ENCODE measurements around the gene YKT6.
"Not testable (repeated sequence)": the region's sequence is repeated elsewhere in the genome, so short reads cannot be mapped to it uniquely, and the experiment has no call there.

The YKT6 gene

GRCh38 chr7:44172803-44173424 lies 27.9 kb upstream of the YKT6 start:
- DNase-seq, result peak; percentile 81

- DNase-seq, result no peak
These were observed 26.7 kb upstream of the YKT6 start for GRCh38 chr7:44173911-44174693.

GRCh38 chr7:44174694-44174948 lies 26.2 kb upstream of the YKT6 start:
- not testable (repeated sequence) for DNase-seq

- no peak for DNase-seq
These were observed 25.0 kb upstream of the YKT6 start for GRCh38 chr7:44175730-44176129.

GRCh38 chr7:44176486-44176885 lies 24.3 kb upstream of the YKT6 start:
- no peak for DNase-seq

GRCh38 chr7:44177570-44178131 lies 23.1 kb upstream of the YKT6 start:
- DNase-seq, result peak; percentile 7

- no peak for DNase-seq
These were observed 20.1 kb upstream of the YKT6 start for GRCh38 chr7:44180631-44181030.

GRCh38 chr7:44182827-44183226 lies 18.0 kb upstream of the YKT6 start:
- DNase-seq, result no peak

GRCh38 chr7:44183386-44183785 lies 17.4 kb upstream of the YKT6 start:
- no peak for DNase-seq

GRCh38 chr7:44184206-44184872 lies 16.4 kb upstream of the YKT6 start:
- DNase-seq, result no peak

- DNase-seq, result no peak
These were observed 15.8 kb upstream of the YKT6 start for GRCh38 chr7:44184873-44185446.

- no peak for DNase-seq
These were observed 15.0 kb upstream of the YKT6 start for GRCh38 chr7:44185729-44186128.

- DNase-seq, result no peak
These were observed 14.0 kb upstream of the YKT6 start for GRCh38 chr7:44186736-44187135.

GRCh38 chr7:44187636-44188416 lies 13.0 kb upstream of the YKT6 start:
- DNase-seq, result no peak

- DNase-seq, result no peak
These were observed 12.1 kb upstream of the YKT6 start for GRCh38 chr7:44188480-44189225.

- DNase-seq, result peak; percentile 84
These were observed 11.3 kb upstream of the YKT6 start, which contains the start of gene GCK for GRCh38 chr7:44189286-44189992. GCK (minus strand) TSS chr7:44189439; CDS start chr7:44188953, 486 bp downstream.

GRCh38 chr7:44189993-44190872 lies 10.5 kb upstream of the YKT6 start:
- no peak for DNase-seq

GRCh38 chr7:44191171-44191570 lies 9.6 kb upstream of the YKT6 start:
- no peak for DNase-seq

- DNase-seq, result no peak
These were observed 7.6 kb upstream of the YKT6 start for GRCh38 chr7:44193011-44193802.

Measured in NCI-H1092 (cell line).